Left colon (tissue), 2 donors: Measurements from ENCODE around the gene CHIA. TPM values are rescaled to one million over a fixed set of nuclear protein-coding genes. Genes with fewer than 3 reads are reported as not detected.
"Not testable (repeated sequence)": the region's sequence is repeated elsewhere in the genome, so short reads cannot be mapped to it uniquely, and the experiment has no call there.

Experiments
- ATAC-seq: fragments of 200-7000 bp; cut with Tn5 transposase; one replicate; pipeline ENCODE4 v1.9.1; 2020; ENCODE audit warnings: mild to moderate bottlenecking, moderate library complexity
- DNase-seq, 2 donors: peaks; one replicate each; pipeline ENCODE4 v3.0.0-alpha.2; 2020
- intact Hi-C, 2 donors: fragments of 100-400 bp; cut with DNase I in 1 of 2; cut with micrococcal nuclease in 1 of 2; formaldehyde crosslinking; loops; one replicate each; pipeline versions ENCODE4 v1.11.2 to v1.14.0; 2022; cut with DNase I, micrococcal nuclease
- total RNA-seq, 2 donors: library from RNA; stranded (reverse); fragmentation: NEBNext Ultra II Directional; extraction: Animal tissue kit (Norgen Biotek cat#: 25700); gene quantifications; one replicate each; pipeline ENCODE4 v1.2.1, GENCODE V29; 2021
- donor health status: DM: no; HTN: no; CAD: no.
- donor health status: DM: yes; HTN: yes; CAD: no.

Gene CHIA
- total RNA-seq, 2 donors from 2014 or later = not detected

DNA sequence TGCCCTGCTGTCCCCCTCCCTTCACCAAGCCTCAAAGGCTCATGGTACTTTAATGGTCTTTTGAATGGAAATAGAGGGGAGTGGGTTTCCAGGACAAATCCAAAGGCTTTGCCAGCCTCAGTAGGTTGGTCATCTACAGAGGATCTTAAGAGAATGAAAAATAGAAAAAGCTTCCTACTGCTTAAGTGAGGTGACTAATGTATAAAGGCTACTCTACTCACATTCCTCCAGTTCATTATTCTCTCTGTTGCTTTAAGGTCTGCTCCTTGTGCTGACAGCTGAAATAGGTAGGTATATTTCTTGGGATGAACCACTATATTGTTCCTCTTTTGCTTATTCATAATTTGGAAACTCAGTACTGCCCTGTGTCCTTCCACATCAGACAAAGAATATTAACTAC is 10.4 kb upstream of the CHIA start:
- no peak for ATAC-seq
- intact Hi-C loops = no loop called here
- DNase-seq = no peak

GRCh38 chr1:111281411-111281810 is 9.2 kb upstream of the CHIA start:
- DNase-seq (no peak), ATAC-seq (no peak)
- intact Hi-C loops = no loop called here

- intact Hi-C loops = no loop called here
- no peak for ATAC-seq
- DNase-seq = no peak
These were observed 6.8 kb upstream of the CHIA start for GRCh38 chr1:111283838-111284237.

GRCh38 chr1:111285879-111286278 is 4.8 kb upstream of the CHIA start:
- ATAC-seq = no peak
- intact Hi-C loops = no loop called here
- no peak for DNase-seq

- intact Hi-C loops = no loop called here
- DNase-seq (no peak), ATAC-seq (no peak)
These were observed 3.7 kb upstream of the CHIA start for GRCh38 chr1:111286912-111287311.

DNA sequence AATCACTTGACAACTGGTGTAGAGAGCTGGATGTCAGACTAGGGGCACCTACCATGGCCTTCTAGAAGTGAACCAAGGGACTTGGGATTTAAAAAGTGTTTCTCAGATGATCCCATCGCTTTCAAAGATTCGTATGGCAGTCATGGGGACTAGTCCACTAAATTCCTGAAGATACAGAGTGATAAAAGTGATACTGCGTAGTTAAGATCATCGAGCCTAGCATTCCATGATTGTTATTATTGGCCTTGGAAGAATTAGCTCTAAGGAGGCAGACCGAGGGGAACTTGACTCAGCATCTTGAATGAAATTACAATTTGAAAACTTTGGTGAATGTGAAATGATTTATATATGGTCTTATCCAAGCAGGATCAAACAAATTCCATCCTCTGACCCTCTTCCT is 1.3 kb upstream of the CHIA start:
- intact Hi-C loops = no loop called here
- ATAC-seq (no peak), DNase-seq (no peak)

GRCh38 chr1:111290104-111290503 is 547 bp upstream of the CHIA start:
- no peak for ATAC-seq
- intact Hi-C loops = no loop called here

DNA sequence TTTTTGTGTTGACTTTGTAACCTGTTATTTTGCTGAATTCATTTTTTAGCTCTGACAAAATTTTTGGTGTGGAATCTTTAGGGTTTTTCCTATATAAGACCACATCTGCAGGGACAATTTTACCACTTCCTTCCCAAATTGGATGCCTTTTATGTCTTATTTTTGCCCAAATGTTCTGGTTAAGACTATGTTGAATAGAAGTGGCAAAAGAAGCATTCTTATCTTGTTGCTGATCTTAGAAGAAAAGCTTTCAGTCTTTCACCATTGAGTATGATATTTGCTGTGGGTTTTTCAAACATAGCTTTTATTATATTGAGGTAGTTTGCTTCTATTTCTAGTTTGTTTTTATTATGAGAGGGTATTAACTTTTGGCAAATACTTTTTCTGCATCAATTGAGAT is 3.7 kb downstream of the CHIA start:
- no peak for ATAC-seq
- no peak for DNase-seq
- intact Hi-C loops = no loop called here

More at GRCh38 chr1:111290104-111290503, 547 bp upstream of the CHIA start:
- no peak for DNase-seq

DNA sequence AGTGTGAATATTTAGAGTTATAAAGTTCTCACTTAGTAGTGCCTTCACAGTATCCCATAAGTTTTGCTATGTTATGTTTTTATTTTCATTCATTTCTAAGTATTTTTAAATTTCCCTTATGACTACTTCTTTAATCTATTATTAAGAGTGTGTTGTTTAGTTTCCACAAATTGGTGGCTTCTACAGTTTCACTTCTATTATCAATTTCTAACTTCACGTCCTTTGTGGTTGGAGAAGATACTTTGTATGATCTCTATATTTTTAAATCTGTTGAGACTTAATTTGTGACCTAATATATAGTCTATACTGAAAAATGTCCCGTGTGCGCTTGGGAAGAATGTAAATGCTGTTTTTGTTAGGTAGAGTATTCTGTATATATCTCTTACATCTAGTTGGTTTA is 11.7 kb downstream of the CHIA start:
- ATAC-seq = no peak
- intact Hi-C loops = no loop called here
- no peak for DNase-seq

DNA sequence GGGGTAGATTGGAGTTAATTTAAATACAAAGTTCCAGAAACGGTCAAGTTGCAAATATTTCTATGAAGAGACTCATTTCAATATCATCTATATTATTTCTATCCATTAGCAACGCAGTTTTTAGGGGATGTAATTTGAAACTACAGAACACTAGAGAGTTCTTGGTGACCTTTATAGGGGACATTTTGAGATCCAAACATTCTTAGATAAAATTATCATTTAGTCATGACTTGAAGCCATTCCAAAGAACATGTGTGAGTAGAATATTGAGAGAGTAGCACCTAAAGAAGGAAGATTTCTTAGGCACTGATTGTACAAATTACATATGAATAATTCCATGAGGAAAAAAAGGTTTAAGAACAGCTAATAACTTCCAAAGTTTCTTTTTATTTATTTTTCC is 19.0 kb downstream of the CHIA start:
- no peak for ATAC-seq
- DNase-seq = no peak
- intact Hi-C loops = no loop called here

GRCh38 chr1:111318523-111318922 is 27.9 kb downstream of the CHIA start:
- DNase-seq (no peak), ATAC-seq (no peak)
- intact Hi-C loops = no loop called here

DNA sequence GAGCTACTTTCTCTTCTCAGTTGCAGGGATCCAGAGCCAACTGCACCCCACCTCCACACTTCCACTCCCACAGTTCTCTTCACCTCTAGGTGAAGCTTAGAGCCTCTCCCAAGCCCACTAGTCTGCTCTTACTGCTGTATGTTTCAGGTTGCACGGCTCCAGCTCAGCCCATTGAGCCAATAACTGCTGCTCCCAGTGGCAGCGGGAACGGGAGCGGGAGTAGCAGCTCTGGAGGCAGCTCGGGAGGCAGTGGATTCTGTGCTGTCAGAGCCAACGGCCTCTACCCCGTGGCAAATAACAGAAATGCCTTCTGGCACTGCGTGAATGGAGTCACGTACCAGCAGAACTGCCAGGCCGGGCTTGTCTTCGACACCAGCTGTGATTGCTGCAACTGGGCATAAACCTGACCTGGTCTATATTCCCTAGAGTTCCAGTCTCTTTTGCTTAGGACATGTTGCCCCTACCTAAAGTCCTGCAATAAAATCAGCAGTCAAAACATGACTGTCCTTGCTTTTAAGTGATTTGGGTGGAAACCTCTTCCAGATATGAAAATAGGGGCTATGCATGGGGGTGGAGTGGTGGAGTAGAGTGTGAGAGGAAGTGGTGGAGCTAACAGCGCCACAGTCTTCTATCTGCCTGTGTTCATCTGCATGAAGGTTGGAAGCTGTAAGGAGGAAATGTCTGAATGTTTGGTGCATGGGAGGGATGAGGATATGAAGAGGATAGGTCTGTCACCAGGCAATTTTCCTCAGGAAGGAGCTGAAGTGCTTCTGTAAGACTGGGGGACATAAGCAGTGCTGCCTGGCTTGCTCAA is 29.6 kb downstream of the CHIA start:
- ATAC-seq = no peak
- DNase-seq = no peak
- intact Hi-C loops = no loop called here

GRCh38 chr1:111323231-111323630 is 32.6 kb downstream of the CHIA start:
- ATAC-seq = no peak
- no peak for DNase-seq
- intact Hi-C loops = no loop called here

GRCh38 chr1:111332190-111332589 is 41.5 kb downstream of the CHIA start:
- no peak for DNase-seq
- ATAC-seq = no peak
- intact Hi-C loops = no loop called here

- DNase-seq = peak in 1 of 2 donors; percentile 23
- intact Hi-C loops = no loop called here
- no peak for ATAC-seq
These were observed 43.5 kb downstream of the CHIA start for GRCh38 chr1:111334169-111334568.

- DNase-seq, intact Hi-C loops, ATAC-seq: not testable (repeated sequence)
These were observed 44.7 kb downstream of the CHIA start for GRCh38 chr1:111335214-111335877.

DNA sequence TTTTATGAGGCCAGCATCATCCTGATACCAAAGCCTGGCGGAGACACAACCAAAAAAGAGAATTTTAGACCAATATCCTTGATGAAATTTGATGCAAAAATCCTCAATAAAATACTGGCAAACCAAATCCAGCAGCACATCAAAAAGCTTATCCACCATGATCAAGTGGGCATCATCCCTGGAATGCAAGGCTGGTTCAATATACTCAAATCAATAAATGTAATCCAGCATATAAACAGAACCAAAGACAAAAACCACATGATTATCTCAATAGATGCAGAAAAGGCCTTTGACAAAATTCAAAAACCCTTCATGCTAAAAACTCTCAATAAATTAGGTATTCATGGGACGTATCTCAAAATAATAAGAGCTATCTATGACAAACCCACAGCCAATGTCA is 48.2 kb downstream of the CHIA start:
- ATAC-seq, intact Hi-C loops: not testable (repeated sequence)

GRCh38 chr1:111346089-111346885 is 55.6 kb downstream of the CHIA start:
- peak; percentile 83 for DNase-seq
- peak; percentile 97 for ATAC-seq
- intact Hi-C loops = no loop called here

More for the DNA sequence above, 48.2 kb downstream of the CHIA start:
- DNase-seq = not testable (repeated sequence)

GRCh38 chr1:111347026-111347425 is 56.4 kb downstream of the CHIA start:
- intact Hi-C loops = no loop called here
- no peak for DNase-seq
- no peak for ATAC-seq

GRCh38 chr1:111351700-111352099 is 61.0 kb downstream of the CHIA start:
- ATAC-seq (no peak), DNase-seq (no peak)
- intact Hi-C loops = no loop called here
